ENCODE data around the gene DCTN2.

DNA sequence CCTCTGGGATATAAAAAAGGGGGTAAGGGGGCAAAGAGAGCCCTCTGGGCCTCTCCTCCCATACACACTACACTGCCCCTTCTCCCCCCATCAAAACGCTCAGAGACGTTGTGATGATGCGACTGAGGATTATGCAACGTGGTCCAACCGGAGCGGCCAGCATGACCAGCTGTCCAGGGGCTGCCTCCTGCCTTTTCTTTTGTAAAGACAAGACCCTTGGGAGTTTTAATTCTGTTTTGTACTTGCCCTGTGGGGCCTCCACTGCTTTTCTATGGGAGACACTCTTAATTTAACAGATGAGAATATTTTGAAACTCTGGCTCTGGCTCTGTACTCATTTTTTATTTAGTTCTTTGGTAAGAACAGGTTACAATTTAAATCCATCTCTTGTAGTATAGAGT, 17.2 kb downstream of the DCTN2 start:
- no peak for TF ChIP-seq POLR2A (IDR thresholded peaks at IDR 0.05; ENCODE audit: low read depth)
- TF ChIP-seq POLR2AphosphoS5 (IDR thresholded peaks at IDR 0.05): no peak
- TF ChIP-seq, protein P1, sequence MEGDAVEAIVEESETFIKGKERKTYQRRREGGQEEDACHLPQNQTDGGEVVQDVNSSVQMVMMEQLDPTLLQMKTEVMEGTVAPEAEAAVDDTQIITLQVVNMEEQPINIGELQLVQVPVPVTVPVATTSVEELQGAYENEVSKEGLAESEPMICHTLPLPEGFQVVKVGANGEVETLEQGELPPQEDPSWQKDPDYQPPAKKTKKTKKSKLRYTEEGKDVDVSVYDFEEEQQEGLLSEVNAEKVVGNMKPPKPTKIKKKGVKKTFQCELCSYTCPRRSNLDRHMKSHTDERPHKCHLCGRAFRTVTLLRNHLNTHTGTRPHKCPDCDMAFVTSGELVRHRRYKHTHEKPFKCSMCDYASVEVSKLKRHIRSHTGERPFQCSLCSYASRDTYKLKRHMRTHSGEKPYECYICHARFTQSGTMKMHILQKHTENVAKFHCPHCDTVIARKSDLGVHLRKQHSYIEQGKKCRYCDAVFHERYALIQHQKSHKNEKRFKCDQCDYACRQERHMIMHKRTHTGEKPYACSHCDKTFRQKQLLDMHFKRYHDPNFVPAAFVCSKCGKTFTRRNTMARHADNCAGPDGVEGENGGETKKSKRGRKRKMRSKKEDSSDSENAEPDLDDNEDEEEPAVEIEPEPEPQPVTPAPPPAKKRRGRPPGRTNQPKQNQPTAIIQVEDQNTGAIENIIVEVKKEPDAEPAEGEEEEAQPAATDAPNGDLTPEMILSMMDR (IDR thresholded peaks at IDR 0.05): no peak
- no peak for TF ChIP-seq EP300 (IDR thresholded peaks at IDR 0.05)
